SK-N-SH (cell line): ENCODE results near the gene TTC7B. TPM values are rescaled to one million over a fixed set of nuclear protein-coding genes. Genes with fewer than 3 reads are reported as not detected.
A peak's percentile ranks its signal among the peaks of the same experiment; 100 is the strongest.

Experiments
- CTCF ChIA-PET: fragments of 300-600, 350-600 bp; formaldehyde crosslinking; extraction: SDS; loops from one replicate; lab custom pipeline; 2021; lab: Yijun Ruan, JAX
- POLR2A ChIA-PET: fragments of 350-600 bp; sonication (Branson Sonifier 250); formaldehyde crosslinking; extraction: SDS; loops from one replicate; lab custom pipeline; 2020; ENCODE audit warnings: antibody characterized with exemption, inconsistent platforms; lab: Yijun Ruan, JAX
- DNase-seq: peaks from one replicate; pipeline ENCODE4 v3.0.0; 2012
- H2AFZ ChIP-seq: fragments of 200-600 bp; sonication (generic); 2 replicates; pipeline ENCODE4 v1.8.1; 2016; ENCODE audit warnings: antibody characterized with exemption, mild to moderate bottlenecking, low read depth
- H3F3A ChIP-seq: fragments of 200-600 bp; sonication (generic); replicated peaks from 2 replicates; pipeline ENCODE3; 2016; ENCODE audit warnings: antibody characterized with exemption, mild to moderate bottlenecking; ENCODE audit not compliant: insufficient read depth
- H3K27ac ChIP-seq, 2 experiments: fragments of 200-500 bp in 1 of 2; fragments of 200-600 bp in 1 of 2; sonication (Bioruptor generic) in 1 of 2; sonication (generic), shearing (Covaris generic) in 1 of 2; 2 replicates each; pipeline versions ENCODE4 v1.5.1 to v1.6.1; 2014 to 2016; ENCODE audit warnings: low read depth in 2 of 2, inconsistent platforms in 1 of 2, low read length in 1 of 2, mild to moderate bottlenecking in 1 of 2, mixed read lengths in 1 of 2
- H3K27me3 ChIP-seq: fragments of 200-600 bp; sonication (generic), shearing (Covaris generic); 2 replicates; pipeline ENCODE4 v1.6.1; 2016; ENCODE audit warnings: mixed run types; ENCODE audit not compliant: insufficient read depth
- H3K36me3 ChIP-seq, 2 experiments: fragments of 200-500 bp in 1 of 2; fragments of 200-600 bp in 1 of 2; sonication (Bioruptor generic) in 1 of 2; sonication (generic) in 1 of 2; replicated peaks in 1 of 2; 2 replicates each; pipeline versions ENCODE3 to v1.5.1; 2014 to 2016; ENCODE audit warnings: low read length in 1 of 2, mild to moderate bottlenecking in 1 of 2; ENCODE audit not compliant: insufficient read depth in 2 of 2, control insufficient read depth in 1 of 2
- H3K4me1 ChIP-seq, 2 experiments: fragments of 200-500 bp in 1 of 2; fragments of 200-600 bp in 1 of 2; sonication (Bioruptor generic) in 1 of 2; sonication (generic), shearing (Covaris generic) in 1 of 2; 2 replicates each; pipeline versions ENCODE4 v1.5.1 to v1.6.1; 2014 to 2016; ENCODE audit warnings: low read depth in 1 of 2, low read length in 1 of 2, mixed run types in 1 of 2; ENCODE audit not compliant: insufficient read depth in 2 of 2, control insufficient read depth in 1 of 2
- H3K4me2 ChIP-seq: fragments of 200-600 bp; sonication (generic), shearing (Covaris generic); 2 replicates; pipeline ENCODE4 v1.6.1; 2017; ENCODE audit warnings: mixed run types
- H3K4me3 ChIP-seq, 2 experiments: fragments of 200-500 bp in 1 of 2; fragments of 200-600 bp in 1 of 2; sonication (Bioruptor generic) in 1 of 2; sonication (generic), shearing (Covaris generic) in 1 of 2; 2 replicates each; pipeline versions ENCODE4 v1.5.1 to v1.8.1; 2014 to 2016; ENCODE audit warnings: low read depth in 2 of 2, inconsistent platforms in 1 of 2, low read length in 1 of 2, mild to moderate bottlenecking in 1 of 2, mixed read lengths in 1 of 2, moderate library complexity in 1 of 2
- H3K79me2 ChIP-seq: fragments of 200-600 bp; sonication (generic); 2 replicates; pipeline ENCODE4 v1.8.1; 2017; ENCODE audit warnings: mild to moderate bottlenecking; ENCODE audit not compliant: insufficient read depth
- H3K9ac ChIP-seq: fragments of 200-600 bp; sonication (generic); 2 replicates; pipeline ENCODE4 v1.6.1; 2017; ENCODE audit warnings: mixed run types
- H3K9me2 ChIP-seq: fragments of 200-600 bp; sonication (generic); 2 replicates; pipeline ENCODE4 v1.6.1; 2017; ENCODE audit warnings: mixed run types
- H3K9me3 ChIP-seq: fragments of 200-600 bp; sonication (generic); 2 replicates; pipeline ENCODE4 v1.6.1; 2017; ENCODE audit warnings: mixed run types, mild to moderate bottlenecking, moderate library complexity
- H4K20me1 ChIP-seq: fragments of 200-600 bp; sonication (generic); 2 replicates; pipeline ENCODE4 v1.6.1; 2017; ENCODE audit warnings: mild to moderate bottlenecking, mixed run types; ENCODE audit not compliant: insufficient read depth
- CHD2 ChIP-seq: fragments of 150-350 bp; IDR thresholded peaks from 2 replicates; pipeline ENCODE4 v1.6.1; 2018; ENCODE audit warnings: low read length; ENCODE audit not compliant: partially characterized antibody
- EP300 ChIP-seq, 2 experiments: IDR thresholded peaks; 2 replicates each; pipeline versions ENCODE4 v1.4.0 to v1.6.1; 2012; ENCODE audit warnings: borderline replicate concordance in 1 of 2, low read depth in 1 of 2, low read length in 1 of 2
- FOXM1 ChIP-seq: IDR thresholded peaks from 2 replicates; pipeline ENCODE4 v1.4.0; 2012; ENCODE audit warnings: low read depth, mild to moderate bottlenecking
- MEF2A ChIP-seq: IDR thresholded peaks from 2 replicates; pipeline ENCODE4 v1.4.0; 2012; ENCODE audit warnings: low read depth, borderline replicate concordance
- MXI1 ChIP-seq: IDR thresholded peaks from 2 replicates; pipeline ENCODE4 v1.6.1; 2012; ENCODE audit warnings: mild to moderate bottlenecking, low read depth, low read length, improper control_type of control experiment
- NRF1 ChIP-seq: IDR thresholded peaks from 2 replicates; pipeline ENCODE4 v1.6.1; 2012; ENCODE audit warnings: low read depth, mild to moderate bottlenecking, low read length
- POLR2AphosphoS5 ChIP-seq: IDR thresholded peaks from 2 replicates; pipeline ENCODE4 v1.6.1; 2012; ENCODE audit warnings: low read depth, low read length
- RAD21 ChIP-seq: IDR thresholded peaks from 2 replicates; pipeline ENCODE4 v1.6.1; 2012; ENCODE audit warnings: mild to moderate bottlenecking, low read length
- RCOR1 ChIP-seq: fragments of 150-350 bp; IDR thresholded peaks from 2 replicates; pipeline ENCODE4 v1.6.1; 2017; ENCODE audit warnings: antibody characterized with exemption, low read length
- TEAD4 ChIP-seq: IDR thresholded peaks from 2 replicates; pipeline ENCODE4 v1.4.0; 2012; ENCODE audit warnings: mild to moderate bottlenecking, borderline replicate concordance; ENCODE audit not compliant: insufficient read depth
- YY1 ChIP-seq: IDR thresholded peaks from 2 replicates; pipeline ENCODE4 v1.4.0; 2012; ENCODE audit warnings: low read depth, mild to moderate bottlenecking
- WGBS: methylation state at CpG from one replicate; pipeline ENCODE4 v1.1.6; 2017; ENCODE audit warnings: low lambda C conversion rate; 5-methylcytosine and 5-hydroxymethylcytosine counted together
- polyA plus RNA-seq, 3 experiments: library from polyadenylated mRNA; depleted of rRNA; stranded (reverse); fragments of >200 nt; gene quantifications; 2 replicates each; pipeline ENCODE4 v1.2.3, GENCODE V29; 2012
- TF ChIP-seq, protein P1 (sequence below): fragments of 150-350 bp; IDR thresholded peaks from 2 replicates; pipeline ENCODE4 v1.6.1; 2017; ENCODE audit warnings: antibody characterized with exemption, low read length, low read depth, borderline replicate concordance
- TF ChIP-seq, protein P2 (sequence below): IDR thresholded peaks from 2 replicates; pipeline ENCODE4; 2012
- TF ChIP-seq, protein P3 (sequence below): IDR thresholded peaks from 2 replicates; pipeline ENCODE4 v1.6.1; 2012; ENCODE audit warnings: mild to moderate bottlenecking, low read depth, low read length, moderate library complexity
- TF ChIP-seq, protein P4 (sequence below): fragments of 200-600 bp; sonication (generic); IDR thresholded peaks from 2 replicates; pipeline ENCODE4 v1.6.1; 2017; ENCODE audit warnings: antibody characterized with exemption, mild to moderate bottlenecking, moderate library complexity
- TF ChIP-seq, protein P5 (sequence below): fragments of 150-350 bp; IDR thresholded peaks from 2 replicates; pipeline ENCODE4 v1.6.1; 2016; ENCODE audit warnings: mild to moderate bottlenecking, low read depth, low read length

TTC7B gene
- polyA plus RNA-seq, 1 of the 3 experiments (the other 2 are of a cell fraction), result 43.1 TPM

DNA sequence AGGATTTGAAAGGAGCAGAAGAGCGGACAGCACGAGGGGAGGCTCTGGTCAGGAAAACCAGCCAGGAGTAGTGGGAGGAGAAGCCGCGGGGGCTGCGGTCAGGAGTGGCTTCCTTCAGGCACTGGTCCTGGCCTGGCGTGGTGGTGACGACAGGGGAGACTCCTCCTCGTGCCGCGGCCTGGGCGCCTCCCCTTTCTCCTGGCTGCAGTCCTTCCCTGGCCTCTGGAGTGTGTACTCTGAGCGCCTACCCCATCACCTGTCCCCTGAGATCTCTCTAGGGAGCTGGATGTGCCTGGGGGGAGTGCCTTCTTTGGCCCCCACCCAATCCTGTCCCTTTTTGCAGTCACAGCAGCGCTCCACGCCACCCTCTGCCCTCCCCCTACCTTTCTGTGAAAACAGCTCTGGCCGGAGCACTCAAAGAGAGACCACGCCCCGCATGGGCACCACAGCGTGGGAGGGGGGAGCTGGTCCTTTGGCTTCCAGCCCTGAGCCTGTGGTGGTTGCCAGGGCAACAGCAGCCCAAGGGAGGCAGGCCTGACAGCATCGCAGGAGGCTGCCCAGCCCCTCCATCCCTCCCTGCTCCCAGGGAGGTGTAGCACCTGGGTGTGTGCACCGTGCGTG is 293.5 kb downstream of the TTC7B start (continued):
- TF ChIP-seq, protein P1, sequence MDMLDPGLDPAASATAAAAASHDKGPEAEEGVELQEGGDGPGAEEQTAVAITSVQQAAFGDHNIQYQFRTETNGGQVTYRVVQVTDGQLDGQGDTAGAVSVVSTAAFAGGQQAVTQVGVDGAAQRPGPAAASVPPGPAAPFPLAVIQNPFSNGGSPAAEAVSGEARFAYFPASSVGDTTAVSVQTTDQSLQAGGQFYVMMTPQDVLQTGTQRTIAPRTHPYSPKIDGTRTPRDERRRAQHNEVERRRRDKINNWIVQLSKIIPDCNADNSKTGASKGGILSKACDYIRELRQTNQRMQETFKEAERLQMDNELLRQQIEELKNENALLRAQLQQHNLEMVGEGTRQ, result no peak

DNA sequence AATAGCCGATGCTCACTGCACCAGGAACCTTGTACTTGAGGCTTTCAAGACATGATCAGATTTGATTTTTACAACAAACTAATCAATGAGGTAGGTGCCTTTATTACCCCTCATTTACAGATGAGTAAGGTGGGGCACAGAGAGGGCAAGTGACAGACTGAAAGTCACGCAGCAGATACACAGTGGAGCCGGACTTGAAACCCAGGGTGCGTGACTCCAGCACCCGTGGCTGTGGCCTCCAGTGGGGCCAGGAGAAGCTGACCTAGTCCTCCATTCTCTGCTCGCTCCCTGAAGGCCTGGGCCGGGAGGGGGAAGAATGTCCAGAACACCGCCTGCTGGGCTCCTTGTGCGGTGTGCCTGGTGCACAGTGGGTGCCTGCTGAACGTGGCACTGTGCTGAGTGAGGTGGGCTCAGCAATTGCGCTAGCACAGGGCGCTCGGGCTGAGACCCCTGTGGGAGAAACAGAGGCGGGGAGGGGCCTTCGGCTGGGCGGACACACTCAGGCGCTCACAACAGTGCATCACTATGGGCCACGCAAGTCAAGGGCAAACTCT is 294.2 kb downstream of the TTC7B start:
- peak overlapping the region; percentile 68; the same call in 1 of the 2 replicates for H3K4me2 ChIP-seq
- TF ChIP-seq, protein P2, sequence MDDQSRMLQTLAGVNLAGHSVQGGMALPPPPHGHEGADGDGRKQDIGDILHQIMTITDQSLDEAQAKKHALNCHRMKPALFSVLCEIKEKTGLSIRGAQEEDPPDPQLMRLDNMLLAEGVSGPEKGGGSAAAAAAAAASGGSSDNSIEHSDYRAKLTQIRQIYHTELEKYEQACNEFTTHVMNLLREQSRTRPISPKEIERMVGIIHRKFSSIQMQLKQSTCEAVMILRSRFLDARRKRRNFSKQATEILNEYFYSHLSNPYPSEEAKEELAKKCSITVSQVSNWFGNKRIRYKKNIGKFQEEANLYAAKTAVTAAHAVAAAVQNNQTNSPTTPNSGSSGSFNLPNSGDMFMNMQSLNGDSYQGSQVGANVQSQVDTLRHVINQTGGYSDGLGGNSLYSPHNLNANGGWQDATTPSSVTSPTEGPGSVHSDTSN, result no peak
- TF ChIP-seq FOXM1 (no peak), RCOR1 (no peak), RAD21 (no peak), YY1 (no peak), MXI1 (no peak), EP300 (IDR thresholded peaks at IDR 0.05; ENCODE audit: borderline replicate concordance in 1 of 2, low read depth in 1 of 2, low read length in 1 of 2) (no peak), CHD2 (no peak), NRF1 (no peak), POLR2AphosphoS5 (no peak), TEAD4 (no peak), MEF2A (no peak)
- TF ChIP-seq, protein P3, sequence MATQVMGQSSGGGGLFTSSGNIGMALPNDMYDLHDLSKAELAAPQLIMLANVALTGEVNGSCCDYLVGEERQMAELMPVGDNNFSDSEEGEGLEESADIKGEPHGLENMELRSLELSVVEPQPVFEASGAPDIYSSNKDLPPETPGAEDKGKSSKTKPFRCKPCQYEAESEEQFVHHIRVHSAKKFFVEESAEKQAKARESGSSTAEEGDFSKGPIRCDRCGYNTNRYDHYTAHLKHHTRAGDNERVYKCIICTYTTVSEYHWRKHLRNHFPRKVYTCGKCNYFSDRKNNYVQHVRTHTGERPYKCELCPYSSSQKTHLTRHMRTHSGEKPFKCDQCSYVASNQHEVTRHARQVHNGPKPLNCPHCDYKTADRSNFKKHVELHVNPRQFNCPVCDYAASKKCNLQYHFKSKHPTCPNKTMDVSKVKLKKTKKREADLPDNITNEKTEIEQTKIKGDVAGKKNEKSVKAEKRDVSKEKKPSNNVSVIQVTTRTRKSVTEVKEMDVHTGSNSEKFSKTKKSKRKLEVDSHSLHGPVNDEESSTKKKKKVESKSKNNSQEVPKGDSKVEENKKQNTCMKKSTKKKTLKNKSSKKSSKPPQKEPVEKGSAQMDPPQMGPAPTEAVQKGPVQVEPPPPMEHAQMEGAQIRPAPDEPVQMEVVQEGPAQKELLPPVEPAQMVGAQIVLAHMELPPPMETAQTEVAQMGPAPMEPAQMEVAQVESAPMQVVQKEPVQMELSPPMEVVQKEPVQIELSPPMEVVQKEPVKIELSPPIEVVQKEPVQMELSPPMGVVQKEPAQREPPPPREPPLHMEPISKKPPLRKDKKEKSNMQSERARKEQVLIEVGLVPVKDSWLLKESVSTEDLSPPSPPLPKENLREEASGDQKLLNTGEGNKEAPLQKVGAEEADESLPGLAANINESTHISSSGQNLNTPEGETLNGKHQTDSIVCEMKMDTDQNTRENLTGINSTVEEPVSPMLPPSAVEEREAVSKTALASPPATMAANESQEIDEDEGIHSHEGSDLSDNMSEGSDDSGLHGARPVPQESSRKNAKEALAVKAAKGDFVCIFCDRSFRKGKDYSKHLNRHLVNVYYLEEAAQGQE, result no peak
- TF ChIP-seq, protein P4, sequence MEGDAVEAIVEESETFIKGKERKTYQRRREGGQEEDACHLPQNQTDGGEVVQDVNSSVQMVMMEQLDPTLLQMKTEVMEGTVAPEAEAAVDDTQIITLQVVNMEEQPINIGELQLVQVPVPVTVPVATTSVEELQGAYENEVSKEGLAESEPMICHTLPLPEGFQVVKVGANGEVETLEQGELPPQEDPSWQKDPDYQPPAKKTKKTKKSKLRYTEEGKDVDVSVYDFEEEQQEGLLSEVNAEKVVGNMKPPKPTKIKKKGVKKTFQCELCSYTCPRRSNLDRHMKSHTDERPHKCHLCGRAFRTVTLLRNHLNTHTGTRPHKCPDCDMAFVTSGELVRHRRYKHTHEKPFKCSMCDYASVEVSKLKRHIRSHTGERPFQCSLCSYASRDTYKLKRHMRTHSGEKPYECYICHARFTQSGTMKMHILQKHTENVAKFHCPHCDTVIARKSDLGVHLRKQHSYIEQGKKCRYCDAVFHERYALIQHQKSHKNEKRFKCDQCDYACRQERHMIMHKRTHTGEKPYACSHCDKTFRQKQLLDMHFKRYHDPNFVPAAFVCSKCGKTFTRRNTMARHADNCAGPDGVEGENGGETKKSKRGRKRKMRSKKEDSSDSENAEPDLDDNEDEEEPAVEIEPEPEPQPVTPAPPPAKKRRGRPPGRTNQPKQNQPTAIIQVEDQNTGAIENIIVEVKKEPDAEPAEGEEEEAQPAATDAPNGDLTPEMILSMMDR, result no peak
- TF ChIP-seq, protein P5, sequence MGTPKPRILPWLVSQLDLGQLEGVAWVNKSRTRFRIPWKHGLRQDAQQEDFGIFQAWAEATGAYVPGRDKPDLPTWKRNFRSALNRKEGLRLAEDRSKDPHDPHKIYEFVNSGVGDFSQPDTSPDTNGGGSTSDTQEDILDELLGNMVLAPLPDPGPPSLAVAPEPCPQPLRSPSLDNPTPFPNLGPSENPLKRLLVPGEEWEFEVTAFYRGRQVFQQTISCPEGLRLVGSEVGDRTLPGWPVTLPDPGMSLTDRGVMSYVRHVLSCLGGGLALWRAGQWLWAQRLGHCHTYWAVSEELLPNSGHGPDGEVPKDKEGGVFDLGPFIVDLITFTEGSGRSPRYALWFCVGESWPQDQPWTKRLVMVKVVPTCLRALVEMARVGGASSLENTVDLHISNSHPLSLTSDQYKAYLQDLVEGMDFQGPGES, result no peak
- TF ChIP-seq, protein P1, result no peak

More for the DNA sequence above, 294.2 kb downstream of the TTC7B start:
- Histone ChIP-seq H3K9me2 (no peaks in the 10 kb centered on the region), H3K27ac (peak overlapping the region in 1 of 2 experiments; percentile 86; a peak in 2 of 4 replicates), H3K27me3 (no peaks in the 10 kb centered on the region), H3K9ac (no peak overlapping the region), H3K79me2 (no peaks in the 10 kb centered on the region), H3K4me3 (no peak overlapping the region), H2AFZ (no peak overlapping the region), H3K4me1 (peaks cover 20 to 41% of the 10 kb centered on the region in 2 experiments; a peak in 3 of 4 replicates), H3K9me3 (no peaks in the 10 kb centered on the region), H4K20me1 (no peaks in the 10 kb centered on the region), H3K36me3 (no peaks in the 10 kb centered on the region), H3F3A (no peaks in the 10 kb centered on the region)
- ChIA-PET CTCF (interaction anchor here (0.9 to 3.6 kb wide), 9 partner anchors 8 to 236 kb away, joined by 3 to 21 read pairs (median 5); no protein-coding TSS in a partner anchor), POLR2A (interaction anchor here (0.9 to 2.3 kb wide), 9 partner anchors 9 to 176 kb away, joined by 3 to 14 read pairs (median 4); no protein-coding TSS in a partner anchor)
- DNase-seq, result no peak
- 88% methylated on average over 9 of the region's 18 CpGs for WGBS
